Neuronal stem cell (in vitro differentiated cells): ENCODE results near the gene SRI.

Source experiments
- DNase-seq: peaks from one replicate; pipeline ENCODE4 v3.0.0-alpha.2; 2013; ENCODE audit warnings: low spot score
- H2AFZ ChIP-seq: one replicate; pipeline ENCODE4 v1.6.1; 2013; ENCODE audit warnings: mild to moderate bottlenecking, low read length, inconsistent platforms
- H2AK5ac ChIP-seq: 2 replicates; pipeline ENCODE4 v1.6.1; 2013; ENCODE audit warnings: low read depth, mild to moderate bottlenecking, inconsistent platforms, low read length, moderate library complexity, mixed read lengths
- H2BK120ac ChIP-seq: 2 replicates; pipeline ENCODE4 v1.6.1; 2013; ENCODE audit warnings: low read depth, mild to moderate bottlenecking, inconsistent platforms, low read length, moderate library complexity, mixed read lengths
- H2BK12ac ChIP-seq: one replicate; pipeline ENCODE4 v1.6.1; 2013; ENCODE audit warnings: low read length, inconsistent platforms
- H2BK15ac ChIP-seq: 2 replicates; pipeline ENCODE4 v1.6.1; 2013; ENCODE audit warnings: mild to moderate bottlenecking, low read length, inconsistent platforms, mixed read lengths
- H2BK5ac ChIP-seq: one replicate; pipeline ENCODE4 v1.6.1; 2013; ENCODE audit warnings: inconsistent platforms, mild to moderate bottlenecking, low read length, moderate library complexity
- H3K14ac ChIP-seq: one replicate; pipeline ENCODE4 v1.6.1; 2013; ENCODE audit warnings: low read length, inconsistent platforms
- H3K18ac ChIP-seq: 2 replicates; pipeline ENCODE4 v1.6.1; 2013; ENCODE audit warnings: low read length, inconsistent platforms
- H3K23ac ChIP-seq: 2 replicates; pipeline ENCODE4 v1.6.1; 2013; ENCODE audit warnings: low read depth, mild to moderate bottlenecking, mixed read lengths, low read length, inconsistent platforms; ENCODE audit not compliant: poor library complexity
- H3K27ac ChIP-seq: replicated peaks from 3 replicates; pipeline ENCODE4 v1.5.1; 2013; ENCODE audit warnings: low read length, inconsistent platforms
- H3K27me3 ChIP-seq, 3 experiments: 2 replicates each; pipeline ENCODE4 v1.6.1; 2013; ENCODE audit warnings: low read length in 3 of 3, mild to moderate bottlenecking in 2 of 3, inconsistent platforms in 1 of 3, low read depth in 1 of 3, mixed read lengths in 1 of 3, moderate library complexity in 1 of 3; ENCODE audit not compliant: control insufficient read depth in 3 of 3, insufficient read depth in 3 of 3
- H3K36me3 ChIP-seq, 2 donors: replicated peaks in 1 of 2; 2 replicates each; pipeline ENCODE4 v1.6.1; 2013; ENCODE audit warnings: low read length in 2 of 2; ENCODE audit not compliant: control insufficient read depth in 2 of 2, insufficient read depth in 2 of 2
- H3K4ac ChIP-seq: 2 replicates; pipeline ENCODE4 v1.6.1; 2013; ENCODE audit warnings: inconsistent platforms, mild to moderate bottlenecking, low read length, moderate library complexity
- H3K4me1 ChIP-seq, 2 donors: 1 replicate in 1 of 2; 2 replicates in 1 of 2; pipeline ENCODE4 v1.6.1; 2013; ENCODE audit warnings: low read length in 2 of 2, low read depth in 1 of 2; ENCODE audit not compliant: control insufficient read depth in 2 of 2, insufficient read depth in 1 of 2
- H3K4me2 ChIP-seq: one replicate; pipeline ENCODE4 v1.6.1; 2013; ENCODE audit warnings: mild to moderate bottlenecking, low read length, inconsistent platforms; ENCODE audit not compliant: insufficient read depth, poor library complexity, severe bottlenecking
- H3K4me3 ChIP-seq, 2 donors: 2 replicates each; pipeline ENCODE4 v1.5.1; 2013; ENCODE audit warnings: low read length in 2 of 2, mild to moderate bottlenecking in 2 of 2, inconsistent platforms in 1 of 2, moderate library complexity in 1 of 2
- H3K79me1 ChIP-seq: one replicate; pipeline ENCODE4 v1.6.1; 2013; ENCODE audit warnings: low read depth, mild to moderate bottlenecking, inconsistent platforms, low read length, moderate library complexity
- H3K9ac ChIP-seq: one replicate; pipeline ENCODE4 v1.6.1; 2013; ENCODE audit warnings: mild to moderate bottlenecking, low read depth, low read length, inconsistent platforms; ENCODE audit not compliant: poor library complexity
- H3K9me3 ChIP-seq, 2 donors: replicated peaks in 1 of 2; 2 replicates each; pipeline versions ENCODE3 to v1.6.1; 2013; ENCODE audit warnings: low read length in 2 of 2, mild to moderate bottlenecking in 2 of 2, inconsistent platforms in 1 of 2, low read depth in 1 of 2, mixed read lengths in 1 of 2, moderate library complexity in 1 of 2; ENCODE audit not compliant: control insufficient read depth in 2 of 2, insufficient read depth in 1 of 2
- H4K8ac ChIP-seq: one replicate; pipeline ENCODE4 v1.6.1; 2013; ENCODE audit warnings: low read depth, mild to moderate bottlenecking, inconsistent platforms, low read length, moderate library complexity
- H4K91ac ChIP-seq: one replicate; pipeline ENCODE4 v1.6.1; 2013; ENCODE audit warnings: low read length, low read depth, mild to moderate bottlenecking, inconsistent platforms; ENCODE audit not compliant: poor library complexity
- WGBS, 2 donors: extraction: QIAGEN DNeasy Blood & Tissue Kit; methylation state at CpG; one replicate each; pipeline ENCODE4 v1.1.7; 2013; ENCODE audit warnings: missing lambda C conversion rate in 2 of 2, mixed read lengths in 1 of 2; ENCODE audit not compliant: insufficient read length in 2 of 2, insufficient replicate concordance in 1 of 2; ENCODE audit errors: extremely low coverage in 2 of 2; 5-methylcytosine and 5-hydroxymethylcytosine counted together

SRI gene

GRCh38 chr7:88176190-88176589 is 43.6 kb downstream of the SRI start:
- H2BK12ac ChIP-seq, result no peak overlapping the region
- H4K91ac ChIP-seq, result no peak overlapping the region
- no peak for DNase-seq
- H3K4me2 ChIP-seq, result no peak overlapping the region
- no peak overlapping the region for H2BK5ac ChIP-seq
- no peaks in the 10 kb centered on the region for H3K36me3 ChIP-seq
- no peak overlapping the region for H2AFZ ChIP-seq
- no peak overlapping the region for H3K14ac ChIP-seq
- no peak overlapping the region for H3K4me3 ChIP-seq
- H3K23ac ChIP-seq, result no peak overlapping the region
- H3K4me1 ChIP-seq, result no peaks in the 10 kb centered on the region
- no peak overlapping the region for H3K18ac ChIP-seq
- no peak overlapping the region for H3K27ac ChIP-seq
- H2BK120ac ChIP-seq, result no peak overlapping the region
- no peaks in the 10 kb centered on the region for H3K27me3 ChIP-seq
- no CpG with 5 or more reads among the region's 5 CpGs for WGBS, 2 donors
- H3K9me3 ChIP-seq, result no peaks in the 10 kb centered on the region
- H4K8ac ChIP-seq, result no peak overlapping the region
- H3K4ac ChIP-seq, result no peak overlapping the region
- H3K9ac ChIP-seq, result no peak overlapping the region
- no peaks in the 10 kb centered on the region for H3K79me1 ChIP-seq
- no peak overlapping the region for H2BK15ac ChIP-seq
- no peak overlapping the region for H2AK5ac ChIP-seq

GRCh38 chr7:88172842-88173241 is 47.0 kb downstream of the SRI start:
- Histone ChIP-seq H2BK120ac (no peak overlapping the region), H4K8ac (no peak overlapping the region), H2BK12ac (no peak overlapping the region), H3K9me3 (no peaks in the 10 kb centered on the region), H3K79me1 (no peaks in the 10 kb centered on the region), H2AK5ac (no peak overlapping the region), H2BK5ac (no peak overlapping the region), H3K4me2 (no peak overlapping the region), H2AFZ (no peak overlapping the region), H3K27ac (no peak overlapping the region), H3K14ac (no peak overlapping the region), H2BK15ac (no peak overlapping the region), H3K4ac (no peak overlapping the region), H3K27me3 (no peaks in the 10 kb centered on the region), H3K4me3 (no peak overlapping the region), H3K23ac (no peak overlapping the region), H3K18ac (no peak overlapping the region), H3K9ac (no peak overlapping the region), H3K36me3 (no peaks in the 10 kb centered on the region), H3K4me1 (no peaks in the 10 kb centered on the region), H4K91ac (no peak overlapping the region)
- WGBS, 2 donors, result no CpG with 5 or more reads among the region's 4 CpGs
- no peak for DNase-seq

GRCh38 chr7:88169717-88170320 is 50.0 kb downstream of the SRI start:
- Histone ChIP-seq H3K4me1 (peaks cover 0 to 1% of the 10 kb centered on the region in 2 donors), H3K27ac (no peak overlapping the region), H3K9me3 (no peaks in the 10 kb centered on the region), H2BK5ac (no peak overlapping the region), H3K4me2 (no peak overlapping the region), H4K91ac (no peak overlapping the region), H3K4ac (no peak overlapping the region), H2AFZ (no peak overlapping the region), H3K36me3 (no peaks in the 10 kb centered on the region), H3K23ac (no peak overlapping the region), H3K9ac (no peak overlapping the region), H2BK12ac (no peak overlapping the region), H4K8ac (no peak overlapping the region), H2AK5ac (no peak overlapping the region), H3K14ac (no peak overlapping the region), H2BK120ac (no peak overlapping the region), H3K4me3 (no peak overlapping the region), H3K27me3 (no peaks in the 10 kb centered on the region), H2BK15ac (no peak overlapping the region), H3K18ac (no peak overlapping the region), H3K79me1 (no peaks in the 10 kb centered on the region)
- no CpG with 5 or more reads among the region's 1 CpG for WGBS, 2 donors
- DNase-seq, result no peak

GRCh38 chr7:88167721-88168120 is 52.1 kb downstream of the SRI start:
- no peaks in the 10 kb centered on the region for H3K36me3 ChIP-seq
- H3K4me3 ChIP-seq, result no peak overlapping the region
- H3K18ac ChIP-seq, result no peak overlapping the region
- no peak overlapping the region for H3K4ac ChIP-seq
- no peaks in the 10 kb centered on the region for H3K9me3 ChIP-seq
- no peak overlapping the region for H3K9ac ChIP-seq
- H3K79me1 ChIP-seq, result no peaks in the 10 kb centered on the region
- H4K8ac ChIP-seq, result no peak overlapping the region
- DNase-seq, result no peak
- no peaks in the 10 kb centered on the region for H3K27me3 ChIP-seq
- H3K27ac ChIP-seq, result no peak overlapping the region
- no peak overlapping the region for H4K91ac ChIP-seq
- no peak overlapping the region for H2AK5ac ChIP-seq
- H2AFZ ChIP-seq, result no peak overlapping the region
- no peak overlapping the region for H2BK120ac ChIP-seq
- H2BK15ac ChIP-seq, result no peak overlapping the region
- WGBS, 2 donors, result no CpG with 5 or more reads among the region's 2 CpGs
- no peak overlapping the region for H3K4me2 ChIP-seq
- no peak overlapping the region for H2BK5ac ChIP-seq
- no peak overlapping the region for H2BK12ac ChIP-seq
- peaks cover 0 to 1% of the 10 kb centered on the region in 2 donors for H3K4me1 ChIP-seq
- H3K23ac ChIP-seq, result no peak overlapping the region
- H3K14ac ChIP-seq, result no peak overlapping the region
